Liver (tissue), 9 donors: ENCODE data around the gene WSCD2. TPM values are rescaled to one million over a fixed set of nuclear protein-coding genes. Genes with fewer than 3 reads are reported as not detected.

Experiments used
- DNase-seq: peaks from one replicate; pipeline ENCODE4 v3.0.0-alpha.2; 2017; ENCODE audit warnings: low spot score
- H3K27ac ChIP-seq, 2 donors: one replicate each; pipeline ENCODE4 v1.7.0; 2013; ENCODE audit warnings: inconsistent platforms in 2 of 2, low read length in 2 of 2, control low read depth in 1 of 2, low read depth in 1 of 2, mild to moderate bottlenecking in 1 of 2
- H3K27me3 ChIP-seq, 4 donors: one replicate each; pipeline versions ENCODE4 v1.6.1 to v1.7.0; 2013; ENCODE audit warnings: low read length in 3 of 4, inconsistent platforms in 1 of 4, mild to moderate bottlenecking in 1 of 4, moderate library complexity in 1 of 4; ENCODE audit not compliant: control insufficient read depth in 4 of 4, insufficient read depth in 4 of 4
- H3K36me3 ChIP-seq, 4 donors: one replicate each; pipeline versions ENCODE4 v1.6.1 to v1.7.0; 2013; ENCODE audit warnings: low read length in 3 of 4, mild to moderate bottlenecking in 3 of 4, low read depth in 1 of 4, moderate library complexity in 1 of 4; ENCODE audit not compliant: control insufficient read depth in 4 of 4, insufficient read depth in 3 of 4
- H3K4me1 ChIP-seq, 4 donors: one replicate each; pipeline versions ENCODE4 v1.6.1 to v1.7.0; 2013; ENCODE audit warnings: low read length in 3 of 4, mild to moderate bottlenecking in 3 of 4, moderate library complexity in 1 of 4; ENCODE audit not compliant: control insufficient read depth in 4 of 4, insufficient read depth in 4 of 4
- H3K4me3 ChIP-seq, 3 donors: one replicate each; pipeline versions ENCODE4 v1.6.1 to v1.7.0; 2013; ENCODE audit warnings: low read length in 3 of 3, control low read depth in 1 of 3, low read depth in 1 of 3, mild to moderate bottlenecking in 1 of 3
- H3K9ac ChIP-seq, 2 donors: one replicate each; pipeline ENCODE4 v1.7.0; 2013; ENCODE audit warnings: low read length in 2 of 2, mild to moderate bottlenecking in 2 of 2, moderate library complexity in 2 of 2, control low read depth in 1 of 2, low read depth in 1 of 2
- H3K9me3 ChIP-seq, 4 donors: one replicate each; pipeline versions ENCODE4 v1.6.1 to v1.7.0; 2013; ENCODE audit warnings: low read length in 3 of 4; ENCODE audit not compliant: control insufficient read depth in 4 of 4
- EGR1 ChIP-seq, 2 donors: IDR thresholded peaks; 2 replicates each; pipeline ENCODE4 v1.6.1; 2016 to 2018; ENCODE audit warnings: antibody characterized with exemption in 2 of 2, low read depth in 2 of 2
- FOXA1 ChIP-seq: IDR thresholded peaks from 2 replicates; pipeline ENCODE4 v1.6.1; 2016; ENCODE audit warnings: antibody characterized with exemption
- FOXA2 ChIP-seq: IDR thresholded peaks from 2 replicates; pipeline ENCODE4 v1.6.1; 2016; ENCODE audit warnings: antibody characterized with exemption
- GABPA ChIP-seq, 2 donors: IDR thresholded peaks in 1 of 2; conservative IDR thresholded peaks in 1 of 2; 2 replicates each; pipeline ENCODE4 v1.6.1; 2016; ENCODE audit warnings: antibody characterized with exemption in 2 of 2, mild to moderate bottlenecking in 1 of 2, moderate library complexity in 1 of 2
- HNF4A ChIP-seq, 2 donors: conservative IDR thresholded peaks; 2 replicates each; pipeline ENCODE4 v1.6.1; 2016; ENCODE audit warnings: antibody characterized with exemption in 2 of 2, mild to moderate bottlenecking in 2 of 2
- HNF4G ChIP-seq: IDR thresholded peaks from 2 replicates; pipeline ENCODE4 v1.6.1; 2016; ENCODE audit warnings: antibody characterized with exemption
- JUND ChIP-seq, 2 donors: IDR thresholded peaks; 2 replicates each; pipeline ENCODE4 v1.6.1; 2016; ENCODE audit warnings: antibody characterized with exemption in 2 of 2
- NR2F2 ChIP-seq: IDR thresholded peaks from 2 replicates; pipeline ENCODE4 v1.6.1; 2016; ENCODE audit warnings: antibody characterized with exemption
- RAD21 ChIP-seq, 2 donors: IDR thresholded peaks; 2 replicates each; pipeline ENCODE4 v1.6.1; 2016; ENCODE audit warnings: antibody characterized with exemption in 2 of 2, mild to moderate bottlenecking in 2 of 2
- RXRA ChIP-seq, 2 donors: IDR thresholded peaks; 2 replicates each; pipeline ENCODE4 v1.6.1; 2017 to 2018; ENCODE audit warnings: antibody characterized with exemption in 2 of 2, mild to moderate bottlenecking in 1 of 2
- SP1 ChIP-seq: IDR thresholded peaks from 2 replicates; pipeline ENCODE4 v1.6.1; 2018; ENCODE audit warnings: antibody characterized with exemption, mild to moderate bottlenecking
- TAF1 ChIP-seq: conservative IDR thresholded peaks from 2 replicates; pipeline ENCODE4 v1.6.1; 2016; ENCODE audit warnings: antibody characterized with exemption, mild to moderate bottlenecking
- YY1 ChIP-seq: IDR thresholded peaks from 2 replicates; pipeline ENCODE4 v1.6.1; 2016; ENCODE audit warnings: antibody characterized with exemption, mild to moderate bottlenecking
- WGBS: extraction: QIAGEN DNeasy Blood & Tissue Kit; methylation state at CpG from one replicate; pipeline ENCODE4 v1.1.7; 2013; 5-methylcytosine and 5-hydroxymethylcytosine counted together
- polyA plus RNA-seq, 2 donors: library from polyadenylated mRNA; stranded (reverse) in 1 of 2; unstranded in 1 of 2; fragments of 200-250 nt in 1 of 2; fragments of >200 nt in 1 of 2; fragmentation: Nextera tagmentation in 1 of 2; extraction: Ambion mirVana in 1 of 2; gene quantifications; one replicate each; pipeline versions ENCODE4 v1.2.1 to v1.2.3, GENCODE V29; 2013 to 2015
- total RNA-seq, 2 donors: library from RNA; depleted of rRNA; stranded (reverse); fragments of >200 nt; gene quantifications; one replicate each; pipeline ENCODE4 v1.2.3, GENCODE V29; 2014
- TF ChIP-seq, protein P1 (sequence below): IDR thresholded peaks from 2 replicates; pipeline ENCODE4 v1.6.1; 2016; ENCODE audit warnings: antibody characterized with exemption, mild to moderate bottlenecking
- TF ChIP-seq, protein P2 (sequence below): IDR thresholded peaks from 2 replicates; pipeline ENCODE4 v1.6.1; 2016; ENCODE audit warnings: antibody characterized with exemption
- TF ChIP-seq, protein P3 (sequence below): IDR thresholded peaks from 2 replicates; pipeline ENCODE4 v1.6.1; 2016; ENCODE audit warnings: antibody characterized with exemption
- TF ChIP-seq, protein P4 (sequence below): fragments of 150-350 bp; IDR thresholded peaks from 2 replicates; pipeline ENCODE4 v1.5.1; 2017; ENCODE audit warnings: improper control_type of control experiment, low read depth, low read length; ENCODE audit not compliant: missing input control
- TF ChIP-seq, protein P5 (sequence below): IDR thresholded peaks from 2 replicates; pipeline ENCODE4 v1.6.1; 2016; ENCODE audit warnings: antibody characterized with exemption
- donor health status: healthy.
- donor health status: healthy.
- donor health status: healthy.
- donor health status: healthy.
- donor health status: healthy.

The WSCD2 gene
- total and polyA plus RNA-seq, 4 donors: under 0.01 to 0.09 (median 0.05) TPM; not detected in 1

DNA sequence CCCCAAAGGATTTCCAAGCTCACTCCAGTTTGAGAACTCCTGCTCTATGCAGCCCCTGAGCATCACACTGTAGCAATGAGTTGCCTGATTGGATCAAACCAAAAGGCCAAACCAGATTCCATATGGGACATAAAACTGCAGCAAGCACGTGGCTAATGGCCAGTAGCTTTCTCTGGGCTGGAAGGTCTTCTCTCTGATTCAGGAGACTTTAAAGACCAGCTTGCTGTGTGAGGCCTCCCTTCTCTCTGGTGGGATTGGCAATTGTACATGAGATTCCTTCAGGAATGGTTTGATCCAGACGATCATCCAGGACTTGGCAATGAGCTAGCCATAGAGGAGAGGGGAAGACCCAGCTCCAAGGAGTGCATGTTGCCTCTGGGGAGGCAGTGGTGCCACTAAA is 50.2 kb downstream of the WSCD2 start:
- Histone ChIP-seq H3K4me3 (no peak overlapping the region), H3K27ac (no peak overlapping the region), H3K9ac (no peak overlapping the region), H3K4me1 (no peaks in the 10 kb centered on the region), H3K27me3 (peaks cover 0 to 3% (median 1%) of the 10 kb centered on the region in 4 donors), H3K9me3 (no peaks in the 10 kb centered on the region), H3K36me3 (no peaks in the 10 kb centered on the region)
- 50% methylated on average over 2 of the region's 2 CpGs for WGBS
- DNase-seq: no peak
- TF ChIP-seq YY1: no peak
- no peak for TF ChIP-seq EGR1 (IDR thresholded peaks at IDR 0.05; ENCODE audit: low read depth in 2 of 2)
- TF ChIP-seq, protein P1, sequence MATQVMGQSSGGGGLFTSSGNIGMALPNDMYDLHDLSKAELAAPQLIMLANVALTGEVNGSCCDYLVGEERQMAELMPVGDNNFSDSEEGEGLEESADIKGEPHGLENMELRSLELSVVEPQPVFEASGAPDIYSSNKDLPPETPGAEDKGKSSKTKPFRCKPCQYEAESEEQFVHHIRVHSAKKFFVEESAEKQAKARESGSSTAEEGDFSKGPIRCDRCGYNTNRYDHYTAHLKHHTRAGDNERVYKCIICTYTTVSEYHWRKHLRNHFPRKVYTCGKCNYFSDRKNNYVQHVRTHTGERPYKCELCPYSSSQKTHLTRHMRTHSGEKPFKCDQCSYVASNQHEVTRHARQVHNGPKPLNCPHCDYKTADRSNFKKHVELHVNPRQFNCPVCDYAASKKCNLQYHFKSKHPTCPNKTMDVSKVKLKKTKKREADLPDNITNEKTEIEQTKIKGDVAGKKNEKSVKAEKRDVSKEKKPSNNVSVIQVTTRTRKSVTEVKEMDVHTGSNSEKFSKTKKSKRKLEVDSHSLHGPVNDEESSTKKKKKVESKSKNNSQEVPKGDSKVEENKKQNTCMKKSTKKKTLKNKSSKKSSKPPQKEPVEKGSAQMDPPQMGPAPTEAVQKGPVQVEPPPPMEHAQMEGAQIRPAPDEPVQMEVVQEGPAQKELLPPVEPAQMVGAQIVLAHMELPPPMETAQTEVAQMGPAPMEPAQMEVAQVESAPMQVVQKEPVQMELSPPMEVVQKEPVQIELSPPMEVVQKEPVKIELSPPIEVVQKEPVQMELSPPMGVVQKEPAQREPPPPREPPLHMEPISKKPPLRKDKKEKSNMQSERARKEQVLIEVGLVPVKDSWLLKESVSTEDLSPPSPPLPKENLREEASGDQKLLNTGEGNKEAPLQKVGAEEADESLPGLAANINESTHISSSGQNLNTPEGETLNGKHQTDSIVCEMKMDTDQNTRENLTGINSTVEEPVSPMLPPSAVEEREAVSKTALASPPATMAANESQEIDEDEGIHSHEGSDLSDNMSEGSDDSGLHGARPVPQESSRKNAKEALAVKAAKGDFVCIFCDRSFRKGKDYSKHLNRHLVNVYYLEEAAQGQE: no peak
- no peak for TF ChIP-seq FOXA2

DNA sequence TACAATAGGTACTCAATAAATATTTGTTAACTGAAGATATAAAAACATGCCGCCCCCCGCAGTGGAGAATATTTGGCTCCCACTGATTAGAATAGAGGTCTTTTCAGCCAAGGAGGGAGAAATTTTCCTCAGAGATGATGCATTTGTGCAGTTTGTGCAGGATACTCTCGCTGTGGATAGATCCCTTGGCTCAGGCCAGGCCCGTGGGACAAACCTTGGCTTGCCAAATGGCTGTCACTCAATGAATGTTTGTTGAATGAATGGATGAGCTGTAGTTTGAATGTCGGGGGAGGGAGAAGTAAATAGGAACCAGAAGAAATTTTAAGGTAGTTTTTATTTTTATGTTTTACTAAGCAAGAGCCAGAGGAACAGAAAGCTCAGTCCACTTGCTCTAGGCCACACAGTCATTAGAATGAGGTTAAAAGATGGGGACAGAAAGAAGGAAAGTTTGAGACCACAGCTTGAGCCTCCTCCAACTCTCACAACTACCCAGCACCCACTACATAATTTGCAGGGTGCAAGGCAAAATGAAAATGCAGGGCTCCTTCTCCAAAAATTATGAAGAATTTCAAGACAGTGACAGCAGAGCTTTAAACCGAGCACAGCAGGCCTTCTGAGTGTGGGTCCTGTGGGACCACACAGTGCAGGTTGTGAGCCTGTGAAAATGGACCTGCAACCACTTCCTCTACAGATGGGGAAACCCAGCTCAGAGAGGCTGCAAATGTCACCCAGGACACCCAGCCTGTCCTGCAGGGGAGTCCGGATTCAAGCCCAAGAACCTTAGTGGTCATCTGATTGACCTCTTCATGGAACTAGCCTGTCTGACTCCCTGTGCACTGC is 51.4 kb downstream of the WSCD2 start:
- Histone ChIP-seq H3K9ac (no peak overlapping the region), H3K36me3 (no peaks in the 10 kb centered on the region), H3K27me3 (peaks cover 0 to 2% (median 0%) of the 10 kb centered on the region in 4 donors), H3K9me3 (no peaks in the 10 kb centered on the region), H3K4me1 (no peaks in the 10 kb centered on the region), H3K27ac (no peak overlapping the region), H3K4me3 (no peak overlapping the region)
- 85% methylated on average over 7 of the region's 7 CpGs for WGBS
- TF ChIP-seq JUND (IDR thresholded peaks at IDR 0.05) (no peak), FOXA1 (no peak), NR2F2 (no peak), EGR1 (IDR thresholded peaks at IDR 0.05; ENCODE audit: low read depth in 2 of 2) (no peak), RXRA (IDR thresholded peaks at IDR 0.05) (no peak), HNF4A (conservative IDR thresholded peaks at IDR 0.05) (no peak), HNF4G (no peak), YY1 (no peak), FOXA2 (no peak), GABPA (IDR thresholded peaks at IDR 0.05 in 1 of 2, conservative IDR thresholded peaks at IDR 0.05 in 1 of 2) (no peak), RAD21 (IDR thresholded peaks at IDR 0.05) (no peak), TAF1 (no peak), SP1 (no peak)
- TF ChIP-seq, protein P1: no peak
- TF ChIP-seq, protein P2, sequence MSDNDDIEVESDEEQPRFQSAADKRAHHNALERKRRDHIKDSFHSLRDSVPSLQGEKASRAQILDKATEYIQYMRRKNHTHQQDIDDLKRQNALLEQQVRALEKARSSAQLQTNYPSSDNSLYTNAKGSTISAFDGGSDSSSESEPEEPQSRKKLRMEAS: no peak
- TF ChIP-seq, protein P3, sequence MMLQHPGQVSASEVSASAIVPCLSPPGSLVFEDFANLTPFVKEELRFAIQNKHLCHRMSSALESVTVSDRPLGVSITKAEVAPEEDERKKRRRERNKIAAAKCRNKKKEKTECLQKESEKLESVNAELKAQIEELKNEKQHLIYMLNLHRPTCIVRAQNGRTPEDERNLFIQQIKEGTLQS: no peak
- TF ChIP-seq, protein P4, sequence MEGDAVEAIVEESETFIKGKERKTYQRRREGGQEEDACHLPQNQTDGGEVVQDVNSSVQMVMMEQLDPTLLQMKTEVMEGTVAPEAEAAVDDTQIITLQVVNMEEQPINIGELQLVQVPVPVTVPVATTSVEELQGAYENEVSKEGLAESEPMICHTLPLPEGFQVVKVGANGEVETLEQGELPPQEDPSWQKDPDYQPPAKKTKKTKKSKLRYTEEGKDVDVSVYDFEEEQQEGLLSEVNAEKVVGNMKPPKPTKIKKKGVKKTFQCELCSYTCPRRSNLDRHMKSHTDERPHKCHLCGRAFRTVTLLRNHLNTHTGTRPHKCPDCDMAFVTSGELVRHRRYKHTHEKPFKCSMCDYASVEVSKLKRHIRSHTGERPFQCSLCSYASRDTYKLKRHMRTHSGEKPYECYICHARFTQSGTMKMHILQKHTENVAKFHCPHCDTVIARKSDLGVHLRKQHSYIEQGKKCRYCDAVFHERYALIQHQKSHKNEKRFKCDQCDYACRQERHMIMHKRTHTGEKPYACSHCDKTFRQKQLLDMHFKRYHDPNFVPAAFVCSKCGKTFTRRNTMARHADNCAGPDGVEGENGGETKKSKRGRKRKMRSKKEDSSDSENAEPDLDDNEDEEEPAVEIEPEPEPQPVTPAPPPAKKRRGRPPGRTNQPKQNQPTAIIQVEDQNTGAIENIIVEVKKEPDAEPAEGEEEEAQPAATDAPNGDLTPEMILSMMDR: no peak
- TF ChIP-seq, protein P5, sequence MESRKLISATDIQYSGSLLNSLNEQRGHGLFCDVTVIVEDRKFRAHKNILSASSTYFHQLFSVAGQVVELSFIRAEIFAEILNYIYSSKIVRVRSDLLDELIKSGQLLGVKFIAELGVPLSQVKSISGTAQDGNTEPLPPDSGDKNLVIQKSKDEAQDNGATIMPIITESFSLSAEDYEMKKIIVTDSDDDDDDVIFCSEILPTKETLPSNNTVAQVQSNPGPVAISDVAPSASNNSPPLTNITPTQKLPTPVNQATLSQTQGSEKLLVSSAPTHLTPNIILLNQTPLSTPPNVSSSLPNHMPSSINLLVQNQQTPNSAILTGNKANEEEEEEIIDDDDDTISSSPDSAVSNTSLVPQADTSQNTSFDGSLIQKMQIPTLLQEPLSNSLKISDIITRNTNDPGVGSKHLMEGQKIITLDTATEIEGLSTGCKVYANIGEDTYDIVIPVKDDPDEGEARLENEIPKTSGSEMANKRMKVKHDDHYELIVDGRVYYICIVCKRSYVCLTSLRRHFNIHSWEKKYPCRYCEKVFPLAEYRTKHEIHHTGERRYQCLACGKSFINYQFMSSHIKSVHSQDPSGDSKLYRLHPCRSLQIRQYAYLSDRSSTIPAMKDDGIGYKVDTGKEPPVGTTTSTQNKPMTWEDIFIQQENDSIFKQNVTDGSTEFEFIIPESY: no peak
- DNase-seq: no peak
